A549 (cell line): ENCODE measurements around the gene CANT1. TPM values are rescaled to one million over a fixed set of nuclear protein-coding genes. Genes with fewer than 3 reads are reported as not detected.

Experiments used
- ATAC-seq, 2 experiments: fragments of 200-7000 bp in 1 of 2; fragments of >200 bp in 1 of 2; cut with Nextera tagmentation in 1 of 2; cut with Tn5 transposase in 1 of 2; 3 replicates each; pipeline versions ENCODE4 v1.8.0 to v1.9.1; 2018 to 2020; ENCODE audit warnings: mild to moderate bottlenecking in 1 of 2, moderate library complexity in 1 of 2
- CTCF ChIA-PET: fragments of 300-600 bp; sonication (Branson Sonifier 250); formaldehyde crosslinking; extraction: SDS; loops from one replicate; lab custom pipeline; 2021; ENCODE audit warnings: antibody characterized with exemption, inconsistent platforms; lab: Yijun Ruan, JAX
- POLR2A ChIA-PET: fragments of 350-600 bp; formaldehyde crosslinking; extraction: SDS; loops from one replicate; lab custom pipeline; 2021; ENCODE audit warnings: antibody characterized with exemption, inconsistent platforms; lab: Yijun Ruan, JAX
- DNase-seq, 2 experiments: peaks; one replicate each; pipeline versions ENCODE4 v3.0.0 to v3.0.0-alpha.2; 2011 to 2016; ENCODE audit warnings: low read depth in 1 of 2, low spot score in 1 of 2
- FAIRE-seq: peaks from 2 replicates; lab custom pipeline; 2011; peaks lifted over from hg19 to GRCh38; lab: Jason Lieb, UNC
- H3K27ac ChIP-seq, 2 experiments: fragments of >200 bp; sonication (Bioruptor Twin); formaldehyde crosslinking; 3 replicates each; pipeline ENCODE4 v1.5.1; 2016 to 2017
- H3K4me1 ChIP-seq: fragments of >200 bp; sonication (Bioruptor Twin); formaldehyde crosslinking; 3 replicates; pipeline ENCODE4 v1.6.1; 2016
- H3K4me2 ChIP-seq: fragments of >200 bp; sonication (Bioruptor Twin); formaldehyde crosslinking; 3 replicates; pipeline ENCODE4 v1.6.1; 2016
- H3K4me3 ChIP-seq: fragments of >200 bp; sonication (Bioruptor Twin); formaldehyde crosslinking; 3 replicates; pipeline ENCODE4 v1.5.1; 2016
- H3K9me3 ChIP-seq: fragments of >200 bp; sonication (Bioruptor Twin); formaldehyde crosslinking; 3 replicates; pipeline ENCODE4 v1.6.1; 2016
- BHLHE40 ChIP-seq: IDR thresholded peaks from 2 replicates; pipeline ENCODE4 v1.6.1; 2012; ENCODE audit warnings: low read depth, low read length, inconsistent platforms
- CHD2 ChIP-seq: fragments of 150-350 bp; IDR thresholded peaks from 2 replicates; pipeline ENCODE4 v1.6.1; 2014; ENCODE audit warnings: low read length; ENCODE audit not compliant: partially characterized antibody
- CHD4 ChIP-seq: fragments of 200-600 bp; sonication (generic); IDR thresholded peaks from 2 replicates; pipeline ENCODE4 v1.6.1; 2016; ENCODE audit warnings: antibody characterized with exemption, mild to moderate bottlenecking, borderline replicate concordance
- CTCF ChIP-seq: fragments of >200 bp; sonication (Bioruptor Twin); formaldehyde crosslinking; IDR thresholded peaks from 3 replicates; pipeline ENCODE4 v1.5.1; 2016
- EHF ChIP-seq: fragments of 250-450 bp; sonication (Bioruptor Pico); IDR thresholded peaks from 2 replicates; pipeline ENCODE4 v1.5.0; 2020; ENCODE audit warnings: mild to moderate bottlenecking
- FOSB ChIP-seq: fragments of 250-450 bp; sonication (Bioruptor Pico); IDR thresholded peaks from 2 replicates; pipeline ENCODE4 v1.5.0; 2020; ENCODE audit warnings: mild to moderate bottlenecking, moderate library complexity
- FOSL2 ChIP-seq, 2 experiments: fragments of 450-650 bp in 1 of 2; fragments of >200 bp in 1 of 2; sonication (Bioruptor Twin) in 1 of 2; formaldehyde crosslinking; IDR thresholded peaks; 2 replicates each; pipeline versions ENCODE4 v1.5.0 to v1.6.1; 2016 to 2020; ENCODE audit warnings: mild to moderate bottlenecking in 1 of 2, moderate library complexity in 1 of 2
- HOXB13 ChIP-seq: fragments of 250-450 bp; sonication (Bioruptor Pico); IDR thresholded peaks from 2 replicates; pipeline ENCODE4 v1.5.0; 2020; ENCODE audit warnings: low read depth, mild to moderate bottlenecking, moderate library complexity
- JUN ChIP-seq, 2 experiments: fragments of >200 bp; sonication (Bioruptor Twin); formaldehyde crosslinking; IDR thresholded peaks; 2 replicates in 1 of 2; 3 replicates in 1 of 2; pipeline ENCODE4 v1.6.1; 2016 to 2017
- KDM1A ChIP-seq: fragments of 200-600 bp; sonication (generic); IDR thresholded peaks from 2 replicates; pipeline ENCODE4 v1.6.1; 2016; ENCODE audit warnings: low read depth, mild to moderate bottlenecking
- KDM5A ChIP-seq: fragments of 200-600 bp; sonication (generic); IDR thresholded peaks from 2 replicates; pipeline ENCODE4 v1.6.1; 2016; ENCODE audit warnings: antibody characterized with exemption, mild to moderate bottlenecking
- NFE2L2 ChIP-seq: fragments of 150-350 bp; conservative IDR thresholded peaks from 2 replicates; pipeline ENCODE4 v1.6.1; 2014; ENCODE audit warnings: low read length
- NPAS2 ChIP-seq: fragments of 250-450 bp; sonication (Bioruptor Pico); IDR thresholded peaks from 2 replicates; pipeline ENCODE4 v1.8.0; 2022; ENCODE audit warnings: mild to moderate bottlenecking, moderate library complexity, borderline replicate concordance
- POLR2AphosphoS2 ChIP-seq: conservative IDR thresholded peaks from 2 replicates; pipeline ENCODE4 v1.6.1; 2012; ENCODE audit warnings: low read length, improper control_type of control experiment, inconsistent platforms
- RAD21 ChIP-seq, 2 experiments: fragments of >200 bp in 1 of 2; sonication (Bioruptor Twin) in 1 of 2; formaldehyde crosslinking in 1 of 2; IDR thresholded peaks in 1 of 2; conservative IDR thresholded peaks in 1 of 2; 2 replicates in 1 of 2; 3 replicates in 1 of 2; pipeline ENCODE4 v1.6.1; 2012 to 2018; ENCODE audit warnings: inconsistent platforms in 1 of 2
- RCOR1 ChIP-seq: fragments of 150-350 bp; IDR thresholded peaks from 2 replicates; pipeline ENCODE4 v1.6.1; 2014; ENCODE audit warnings: antibody characterized with exemption, low read length, low read depth
- RFX5 ChIP-seq: fragments of 450-650 bp; IDR thresholded peaks from 2 replicates; pipeline ENCODE4 v1.7.1; 2014; ENCODE audit warnings: antibody characterized with exemption, mild to moderate bottlenecking, moderate library complexity
- SMC3 ChIP-seq: fragments of >200 bp; sonication (Bioruptor Twin); formaldehyde crosslinking; IDR thresholded peaks from 3 replicates; pipeline ENCODE4 v1.6.1; 2018; ENCODE audit warnings: inconsistent platforms
- TP53 ChIP-seq: fragments of 250-450 bp; sonication (Bioruptor Pico); IDR thresholded peaks from 2 replicates; pipeline ENCODE4 v1.5.0; 2021; ENCODE audit warnings: mild to moderate bottlenecking, moderate library complexity
- ZFP36 ChIP-seq: fragments of 450-650 bp; IDR thresholded peaks from 2 replicates; pipeline ENCODE4 v1.6.1; 2014; ENCODE audit warnings: borderline replicate concordance; ENCODE audit not compliant: partially characterized antibody
- ZNF302 ChIP-seq: fragments of 250-450 bp; sonication (Bioruptor Pico); IDR thresholded peaks from 2 replicates; pipeline ENCODE4 v1.9.0; 2021; ENCODE audit warnings: inconsistent platforms, mild to moderate bottlenecking, moderate library complexity
- WGBS: methylation state at CpG from one replicate; pipeline ENCODE4 v1.1.6; 2017; ENCODE audit errors: missing lambda C conversion rate; 5-methylcytosine and 5-hydroxymethylcytosine counted together
- polyA plus RNA-seq, 4 experiments: library from polyadenylated mRNA; depleted of rRNA in 3 of 4; stranded (reverse); fragments of >200 nt; fragmentation: RNase III in 1 of 4; extraction: RNeasy Plus Mini Kit Qiagen cat#74134 plus additional on column Dnase treatment in 1 of 4; gene quantifications; 2 replicates in 3 of 4; 3 replicates in 1 of 4; pipeline ENCODE4 v1.2.3, GENCODE V29; 2011 to 2017
- TF ChIP-seq, protein P1 (sequence below): fragments of 150-350 bp; IDR thresholded peaks from 2 replicates; pipeline ENCODE4 v1.6.1; 2014; ENCODE audit warnings: low read depth, mild to moderate bottlenecking, low read length
- TF ChIP-seq, protein P2 (sequence below): IDR thresholded peaks from 2 replicates; pipeline ENCODE4 v1.6.1; 2012; ENCODE audit warnings: low read depth, borderline replicate concordance
- TF ChIP-seq, protein P3 (sequence below): fragments of 250-450 bp; sonication (Bioruptor Pico); IDR thresholded peaks from 2 replicates; pipeline ENCODE4 v1.5.0; 2021; ENCODE audit warnings: mild to moderate bottlenecking, moderate library complexity, borderline replicate concordance

CANT1 gene
- polyA plus RNA-seq, 2 of the 4 experiments (the other 2 are of a cell fraction), result 65.5 to 67.6 TPM

DNA sequence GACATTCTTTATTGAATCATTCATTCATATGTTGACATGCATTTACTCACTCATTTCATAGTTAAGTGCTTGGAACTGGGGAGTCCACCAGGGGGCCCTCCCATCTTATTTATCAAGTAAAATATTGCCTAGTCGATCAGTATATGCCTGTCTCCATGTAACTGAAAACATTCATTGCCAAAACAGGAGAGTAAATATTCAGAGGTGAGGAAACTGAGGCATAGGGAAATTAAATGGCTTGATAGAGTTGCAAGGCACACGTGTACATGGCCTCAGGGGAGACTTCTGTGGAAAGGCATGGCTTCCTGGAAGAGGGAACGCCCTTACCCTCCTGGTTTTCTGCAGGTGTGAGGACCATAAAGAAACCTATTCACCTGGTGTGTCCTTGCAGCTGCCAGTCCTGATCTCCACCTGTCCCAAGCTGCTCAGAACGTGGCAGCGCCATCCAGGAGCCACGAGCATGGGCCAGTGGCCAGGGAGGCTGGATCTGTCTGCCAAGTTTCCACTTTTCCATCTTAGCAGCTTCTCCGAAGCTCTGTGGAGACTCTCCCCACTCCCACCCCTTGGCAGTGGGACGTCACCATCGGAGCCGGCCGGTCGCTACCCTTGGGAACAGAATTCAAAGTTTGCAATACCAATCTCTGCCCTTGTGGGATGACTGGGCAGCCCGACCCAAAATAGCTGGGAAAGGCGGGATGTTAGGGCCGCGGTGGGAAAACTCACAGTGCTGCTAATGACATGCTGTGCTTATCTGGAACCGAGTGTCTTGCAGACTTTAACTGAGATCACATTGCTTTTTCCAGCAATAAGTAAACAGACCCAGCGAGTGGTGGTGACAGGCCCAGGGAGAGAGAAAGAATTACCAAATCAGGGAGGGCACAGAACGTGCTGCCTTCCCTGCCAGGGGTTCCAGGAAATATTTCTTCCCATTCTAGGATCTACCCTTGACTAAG lies 10.3 kb upstream of the CANT1 start:
- WGBS, result 63% methylated on average over 18 of the region's 19 CpGs
- Histone ChIP-seq H3K27ac (peak overlapping the region; percentile 32 to 43; a peak in 4 of 6 replicates), H3K9me3 (peaks cover 3% of the 10 kb centered on the region; the same call in 1 of the 3 replicates), H3K4me2 (no peak overlapping the region), H3K4me3 (no peak overlapping the region), H3K4me1 (peaks cover 15% of the 10 kb centered on the region)
- POLR2A ChIA-PET, result interaction anchor here (1.0 kb wide), 1 partner anchor 10 kb away, joined by 3 read pairs; the partner anchor contains the start of gene CANT1
- FAIRE-seq (peak; percentile 84), ATAC-seq (peak; percentile 48 to 62; a peak in 3 of 6 replicates), DNase-seq (peak; percentile 71 to 82)
- TF ChIP-seq CHD4, result no peak
- no peak for TF ChIP-seq JUN (IDR thresholded peaks at IDR 0.05)
- peak; percentile 89 for TF ChIP-seq SMC3
- peak; percentile 91 to 96 for TF ChIP-seq RAD21 (conservative IDR thresholded peaks at IDR 0.05 in 1 of 2, IDR thresholded peaks at IDR 0.05 in 1 of 2)
- TF ChIP-seq CTCF, result peak; percentile 98
- CTCF ChIA-PET, result interaction anchor here (0.6 to 14.8 kb wide), 26 partner anchors 9 to 691 kb away, joined by 3 to 376 read pairs (median 4); partner anchors contain the start of gene CANT1

GRCh38 chr17:79019261-79019631 lies 9.7 kb upstream of the CANT1 start:
- no peak for FAIRE-seq
- POLR2A ChIA-PET, result no interaction called here

GRCh38 chr17:79018370-79018695 lies 8.8 kb upstream of the CANT1 start:
- ChIA-PET CTCF (interaction anchor here (0.6 to 14.8 kb wide), 13 partner anchors 9 to 690 kb away, joined by 3 to 376 read pairs (median 4); partner anchors contain the start of gene CANT1), POLR2A (no interaction called here)
- DNase-seq (no peak), FAIRE-seq (no peak), ATAC-seq (no peak)
- TF ChIP-seq RFX5 (no peak), CHD4 (no peak), HOXB13 (CRISPR knock-in tag) (no peak), RCOR1 (no peak), KDM1A (no peak), CHD2 (no peak), FOSB (CRISPR knock-in tag) (no peak), ZNF302 (CRISPR knock-in tag) (no peak), FOSL2 (IDR thresholded peaks at IDR 0.05) (no peak), FOSL2 (CRISPR knock-in tag; IDR thresholded peaks at IDR 0.05) (no peak), NFE2L2 (no peak), TP53 (CRISPR knock-in tag) (no peak), SMC3 (no peak), KDM5A (no peak), EHF (no peak)
- TF ChIP-seq, protein P1, sequence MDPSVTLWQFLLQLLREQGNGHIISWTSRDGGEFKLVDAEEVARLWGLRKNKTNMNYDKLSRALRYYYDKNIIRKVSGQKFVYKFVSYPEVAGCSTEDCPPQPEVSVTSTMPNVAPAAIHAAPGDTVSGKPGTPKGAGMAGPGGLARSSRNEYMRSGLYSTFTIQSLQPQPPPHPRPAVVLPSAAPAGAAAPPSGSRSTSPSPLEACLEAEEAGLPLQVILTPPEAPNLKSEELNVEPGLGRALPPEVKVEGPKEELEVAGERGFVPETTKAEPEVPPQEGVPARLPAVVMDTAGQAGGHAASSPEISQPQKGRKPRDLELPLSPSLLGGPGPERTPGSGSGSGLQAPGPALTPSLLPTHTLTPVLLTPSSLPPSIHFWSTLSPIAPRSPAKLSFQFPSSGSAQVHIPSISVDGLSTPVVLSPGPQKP, result no peak
- TF ChIP-seq, protein P2, sequence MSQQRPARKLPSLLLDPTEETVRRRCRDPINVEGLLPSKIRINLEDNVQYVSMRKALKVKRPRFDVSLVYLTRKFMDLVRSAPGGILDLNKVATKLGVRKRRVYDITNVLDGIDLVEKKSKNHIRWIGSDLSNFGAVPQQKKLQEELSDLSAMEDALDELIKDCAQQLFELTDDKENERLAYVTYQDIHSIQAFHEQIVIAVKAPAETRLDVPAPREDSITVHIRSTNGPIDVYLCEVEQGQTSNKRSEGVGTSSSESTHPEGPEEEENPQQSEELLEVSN, result no peak
- TF ChIP-seq, protein P3, sequence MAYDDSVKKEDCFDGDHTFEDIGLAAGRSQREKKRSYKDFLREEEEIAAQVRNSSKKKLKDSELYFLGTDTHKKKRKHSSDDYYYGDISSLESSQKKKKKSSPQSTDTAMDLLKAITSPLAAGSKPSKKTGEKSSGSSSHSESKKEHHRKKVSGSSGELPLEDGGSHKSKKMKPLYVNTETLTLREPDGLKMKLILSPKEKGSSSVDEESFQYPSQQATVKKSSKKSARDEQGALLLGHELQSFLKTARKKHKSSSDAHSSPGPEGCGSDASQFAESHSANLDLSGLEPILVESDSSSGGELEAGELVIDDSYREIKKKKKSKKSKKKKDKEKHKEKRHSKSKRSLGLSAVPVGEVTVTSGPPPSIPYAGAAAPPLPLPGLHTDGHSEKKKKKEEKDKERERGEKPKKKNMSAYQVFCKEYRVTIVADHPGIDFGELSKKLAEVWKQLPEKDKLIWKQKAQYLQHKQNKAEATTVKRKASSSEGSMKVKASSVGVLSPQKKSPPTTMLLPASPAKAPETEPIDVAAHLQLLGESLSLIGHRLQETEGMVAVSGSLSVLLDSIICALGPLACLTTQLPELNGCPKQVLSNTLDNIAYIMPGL, result no peak
- no peak overlapping the region for H3K27ac ChIP-seq
- no peak overlapping the region for H3K4me2 ChIP-seq
- H3K4me3 ChIP-seq, result no peak overlapping the region
- H3K4me1 ChIP-seq, result peaks cover 7% of the 10 kb centered on the region; the same call in 2 of the 3 replicates
- H3K9me3 ChIP-seq, result peaks cover 14% of the 10 kb centered on the region; the same call in 1 of the 3 replicates
- 71% methylated on average over 3 of the region's 3 CpGs for WGBS

More at GRCh38 chr17:79019261-79019631, 9.7 kb upstream of the CANT1 start:
- H3K4me1 ChIP-seq, result peaks cover 12% of the 10 kb centered on the region
- no peak overlapping the region for H3K4me2 ChIP-seq
- H3K9me3 ChIP-seq, result peaks cover 9% of the 10 kb centered on the region; the same call in 1 of the 3 replicates
- no peak overlapping the region; a peak in 1 of 6 replicates for H3K27ac ChIP-seq
- TF ChIP-seq JUN (IDR thresholded peaks at IDR 0.05) (no peak), POLR2AphosphoS2 (no peak), NPAS2 (no peak), ZFP36 (no peak), BHLHE40 (no peak)
- ATAC-seq, result no peak
- no peak overlapping the region for H3K4me3 ChIP-seq
- 84% methylated on average over 2 of the region's 2 CpGs for WGBS
- CTCF ChIA-PET, result interaction anchor here (0.6 to 14.8 kb wide), 18 partner anchors 11 to 382 kb away, joined by 3 to 376 read pairs (median 4); no protein-coding TSS in a partner anchor
- no peak for DNase-seq
